KOPT-K1 (cell line): ENCODE results near the gene KRT72.

Experiments used
- H3K27ac ChIP-seq: fragments of 200-600 bp; sonication (generic); 2 replicates; pipeline ENCODE4 v1.5.1; 2016; ENCODE audit warnings: antibody characterized with exemption, mild to moderate bottlenecking, low read depth, low read length; ENCODE audit not compliant: poor library complexity, severe bottlenecking
- H3K36me3 ChIP-seq: fragments of 200-600 bp; sonication (generic); 2 replicates; pipeline ENCODE4 v1.5.1; 2017; ENCODE audit warnings: antibody characterized with exemption, mild to moderate bottlenecking, low read length, moderate library complexity; ENCODE audit not compliant: insufficient read depth
- H3K9me3 ChIP-seq: fragments of 200-600 bp; sonication (generic); 2 replicates; pipeline ENCODE4 v1.5.1; 2017; ENCODE audit warnings: antibody characterized with exemption, low read length, mild to moderate bottlenecking; ENCODE audit not compliant: insufficient read depth, poor library complexity, severe bottlenecking

KRT72 gene

DNA sequence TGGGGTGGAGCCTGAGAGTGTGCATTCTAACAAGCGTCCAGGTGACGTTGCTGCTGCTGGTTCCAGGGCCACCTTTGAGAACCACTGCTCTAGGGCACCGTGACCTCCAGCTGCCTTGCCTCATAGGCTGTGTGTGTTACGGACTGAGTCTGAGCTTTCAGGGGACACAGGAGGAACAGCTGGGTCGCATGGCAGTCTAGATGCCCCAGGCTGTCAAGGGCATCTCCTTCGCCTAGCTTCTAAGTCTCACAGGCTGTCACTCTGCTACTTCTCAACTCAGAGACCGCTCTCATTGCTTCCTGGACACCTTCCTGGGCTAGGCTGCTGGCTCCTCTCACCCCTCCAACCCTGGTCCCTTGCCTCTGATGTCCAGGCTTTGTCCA lies 16.1 kb upstream of the KRT72 start:
- no peak overlapping the region for H3K27ac ChIP-seq
- no peaks in the 10 kb centered on the region for H3K36me3 ChIP-seq

GRCh38 chr12:52616680-52617402 lies 15.6 kb upstream of the KRT72 start:
- H3K36me3 ChIP-seq, result no peaks in the 10 kb centered on the region
- H3K27ac ChIP-seq, result no peak overlapping the region
- no peaks in the 10 kb centered on the region for H3K9me3 ChIP-seq

More for the DNA sequence above, 16.1 kb upstream of the KRT72 start:
- H3K9me3 ChIP-seq, result no peaks in the 10 kb centered on the region

GRCh38 chr12:52615912-52616311 lies 14.6 kb upstream of the KRT72 start:
- Histone ChIP-seq H3K36me3 (no peaks in the 10 kb centered on the region), H3K27ac (no peak overlapping the region), H3K9me3 (no peaks in the 10 kb centered on the region)

DNA sequence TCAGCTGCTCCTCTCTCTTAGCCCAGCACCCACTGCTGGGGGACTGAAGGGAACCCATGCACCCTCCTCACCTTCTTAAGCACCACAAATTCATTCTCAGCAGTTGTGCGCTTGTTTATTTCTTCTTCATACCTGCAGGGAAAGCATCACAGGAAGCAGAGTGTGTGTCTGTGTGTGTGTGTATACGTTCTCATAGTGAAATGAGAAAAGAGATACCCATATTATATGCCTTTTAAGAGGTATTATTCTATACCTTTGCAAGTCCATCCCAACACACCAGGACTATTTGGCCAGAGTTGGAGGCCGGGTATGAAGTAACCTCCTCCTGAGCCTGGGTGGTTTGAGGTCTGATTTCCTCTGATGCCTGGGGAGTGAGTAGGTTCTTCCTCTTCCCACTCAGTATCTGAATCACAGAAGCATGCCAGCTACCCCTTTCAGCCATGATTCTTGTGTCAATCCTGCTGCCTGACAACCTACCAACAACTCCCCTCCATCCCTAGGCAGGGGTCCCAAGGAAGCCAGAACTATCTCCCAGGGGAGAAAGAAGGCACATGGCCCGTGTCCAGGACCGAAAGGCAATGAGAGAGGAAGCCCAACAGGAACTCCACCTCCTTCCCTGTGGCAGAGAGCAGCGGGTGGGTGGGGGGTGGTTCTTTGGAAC lies 14.1 kb upstream of the KRT72 start:
- Histone ChIP-seq H3K9me3 (no peaks in the 10 kb centered on the region), H3K27ac (no peak overlapping the region), H3K36me3 (no peaks in the 10 kb centered on the region)

GRCh38 chr12:52614381-52615207 lies 13.3 kb upstream of the KRT72 start:
- H3K36me3 ChIP-seq, result no peaks in the 10 kb centered on the region
- no peaks in the 10 kb centered on the region for H3K9me3 ChIP-seq
- no peak overlapping the region for H3K27ac ChIP-seq

GRCh38 chr12:52613384-52614030 lies 12.2 kb upstream of the KRT72 start:
- H3K27ac ChIP-seq, result no peak overlapping the region

GRCh38 chr12:52612431-52613383 lies 11.4 kb upstream of the KRT72 start:
- Histone ChIP-seq H3K9me3 (no peaks in the 10 kb centered on the region), H3K27ac (no peak overlapping the region), H3K36me3 (no peaks in the 10 kb centered on the region)

More at GRCh38 chr12:52613384-52614030, 12.2 kb upstream of the KRT72 start:
- Histone ChIP-seq H3K36me3 (no peaks in the 10 kb centered on the region), H3K9me3 (no peaks in the 10 kb centered on the region)

DNA sequence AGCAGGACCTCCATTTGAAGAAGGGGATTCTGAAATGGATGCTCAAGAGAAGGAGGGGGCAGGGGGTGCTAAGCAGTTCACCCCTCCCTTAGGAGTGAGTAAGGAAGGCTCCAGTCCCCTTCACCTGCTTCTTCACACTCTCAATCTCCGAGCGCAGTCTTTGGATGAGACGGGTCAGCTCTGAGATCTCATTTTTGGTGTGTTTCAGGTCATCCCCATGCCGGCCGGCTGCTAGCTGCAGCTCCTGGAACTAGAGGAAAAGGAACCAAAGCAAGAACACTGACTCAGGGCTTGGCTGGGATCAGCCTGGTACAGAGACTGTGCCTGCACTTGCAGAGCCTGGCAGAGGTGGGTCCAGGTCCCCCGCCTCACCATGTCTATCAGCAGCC lies 9.8 kb upstream of the KRT72 start:
- no peaks in the 10 kb centered on the region for H3K9me3 ChIP-seq
- no peak overlapping the region for H3K27ac ChIP-seq
- H3K36me3 ChIP-seq, result no peaks in the 10 kb centered on the region

DNA sequence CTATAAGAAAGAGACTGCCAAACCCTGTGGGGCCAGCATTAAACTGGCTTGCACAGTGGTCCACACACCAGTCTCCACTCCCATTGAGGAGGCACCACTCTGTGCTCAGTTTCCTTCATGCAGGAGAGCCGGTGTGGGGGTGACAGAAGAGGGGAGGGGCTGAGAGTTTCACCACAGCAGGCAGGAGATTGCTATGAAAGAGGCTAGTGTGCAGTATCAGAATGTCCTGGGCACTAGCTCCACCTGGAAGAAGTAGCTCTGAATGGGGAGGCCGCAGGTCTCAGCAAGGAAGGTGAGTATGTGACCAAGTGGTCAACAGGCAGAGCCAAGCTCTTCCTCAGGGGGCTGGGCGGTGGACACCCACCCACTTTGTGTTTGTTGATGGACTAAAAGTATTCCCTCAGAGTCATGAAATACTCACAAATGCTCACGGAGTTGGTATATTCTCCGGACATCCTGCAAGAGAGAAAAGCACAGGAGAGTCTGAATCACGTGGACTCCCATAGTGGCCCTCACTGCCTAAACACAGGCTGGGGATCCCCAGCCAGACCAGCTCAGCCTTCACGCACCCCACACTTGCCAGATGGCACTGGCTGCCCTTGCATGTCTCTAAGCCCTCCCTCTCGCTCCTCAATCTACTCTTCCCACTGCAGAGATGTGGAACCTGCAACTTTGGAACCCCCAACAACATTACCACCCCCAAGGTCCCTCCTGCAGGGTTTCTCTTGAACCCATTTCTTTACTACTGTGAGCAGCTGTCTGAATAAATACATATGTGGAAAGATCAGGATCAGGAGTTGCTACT lies 7.8 kb upstream of the KRT72 start:
- Histone ChIP-seq H3K36me3 (no peaks in the 10 kb centered on the region), H3K27ac (no peak overlapping the region), H3K9me3 (no peaks in the 10 kb centered on the region)

GRCh38 chr12:52608161-52608560 lies 6.9 kb upstream of the KRT72 start:
- Histone ChIP-seq H3K27ac (no peak overlapping the region), H3K9me3 (no peaks in the 10 kb centered on the region), H3K36me3 (no peaks in the 10 kb centered on the region)

DNA sequence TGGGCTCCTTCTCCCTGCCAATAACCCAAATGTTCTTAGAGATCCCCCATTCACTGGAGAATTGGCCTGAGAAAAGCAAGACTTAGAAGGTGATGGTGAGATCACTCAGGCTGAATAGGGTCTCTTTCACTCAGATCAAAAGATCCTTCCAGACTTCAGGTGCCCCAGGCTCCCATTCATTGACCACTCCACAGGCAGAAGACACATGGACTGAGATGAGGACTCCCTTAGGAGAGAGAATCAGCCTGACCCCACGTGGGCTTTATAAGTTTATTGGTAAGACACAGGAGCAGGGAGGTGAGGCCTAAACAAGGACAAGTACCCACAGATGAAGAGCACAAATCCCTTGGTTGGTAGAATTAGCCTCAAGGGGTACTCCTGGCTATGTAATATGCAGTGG lies 6.1 kb upstream of the KRT72 start:
- Histone ChIP-seq H3K9me3 (no peaks in the 10 kb centered on the region), H3K36me3 (no peaks in the 10 kb centered on the region), H3K27ac (no peak overlapping the region)

DNA sequence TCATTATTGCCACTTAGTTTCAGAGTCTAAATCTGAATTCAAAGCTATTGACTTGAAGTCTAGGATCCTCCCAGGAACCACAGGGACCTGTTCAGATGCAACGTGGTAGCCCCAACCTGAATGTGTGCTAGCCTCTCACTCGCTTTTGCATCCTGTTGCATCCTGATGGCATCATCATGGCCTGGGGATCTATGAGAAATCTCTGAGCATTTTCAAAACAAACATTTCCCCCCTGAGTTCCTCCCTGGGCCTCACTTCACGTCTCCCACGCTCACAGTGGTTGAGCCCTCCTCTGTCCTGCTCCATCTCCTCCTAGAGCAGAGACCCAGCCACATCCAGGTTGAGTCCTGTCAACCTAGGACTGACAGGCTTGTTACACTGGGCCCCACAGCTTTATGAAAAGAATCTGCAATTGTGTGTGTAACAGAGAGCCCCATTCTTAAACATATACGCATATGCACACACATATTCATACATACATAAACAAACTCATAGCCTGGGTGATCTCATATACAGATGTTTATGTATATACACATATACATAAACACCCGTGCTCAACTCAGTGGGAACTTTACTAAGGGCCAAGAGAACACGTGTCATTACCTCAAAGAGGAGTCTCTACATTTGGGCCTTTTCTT lies 5.4 kb upstream of the KRT72 start:
- H3K36me3 ChIP-seq, result no peaks in the 10 kb centered on the region
- H3K9me3 ChIP-seq, result no peaks in the 10 kb centered on the region
- no peak overlapping the region for H3K27ac ChIP-seq

DNA sequence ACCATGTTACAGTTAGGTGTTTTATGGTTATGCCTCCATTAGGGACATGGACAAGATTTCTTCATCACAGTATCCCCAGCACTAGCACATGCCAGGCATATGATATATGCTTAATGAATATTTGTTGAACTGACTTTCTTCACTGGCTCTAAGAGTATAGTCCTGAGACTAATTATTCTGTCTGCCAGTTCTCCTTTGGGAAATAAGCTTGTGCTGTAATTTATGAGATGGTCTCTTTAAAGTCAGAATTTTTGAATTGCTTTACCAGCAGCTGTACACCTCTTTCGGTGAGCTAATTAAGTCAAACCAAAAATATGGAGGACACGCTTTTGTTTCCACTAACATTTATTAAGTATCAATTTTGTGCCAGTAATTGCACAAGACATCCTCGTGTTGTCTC lies 4.8 kb upstream of the KRT72 start:
- no peak overlapping the region for H3K27ac ChIP-seq
- no peaks in the 10 kb centered on the region for H3K9me3 ChIP-seq
- no peaks in the 10 kb centered on the region for H3K36me3 ChIP-seq
